H9 (cell line): Measurements from ENCODE around the gene RAD18. TPM values are rescaled to one million over a fixed set of nuclear protein-coding genes. Genes with fewer than 3 reads are reported as not detected.

ENCODE experiments used
- DNase-seq: peaks from one replicate; pipeline ENCODE4 v3.0.0-alpha.2; 2017
- H2AFZ ChIP-seq: one replicate; pipeline ENCODE4 v1.6.1; 2013; ENCODE audit warnings: mild to moderate bottlenecking, low read length, control low read depth, moderate library complexity
- H2AK5ac ChIP-seq: 2 replicates; pipeline ENCODE4 v1.6.1; 2013; ENCODE audit warnings: low read length, control low read depth, mixed read lengths; ENCODE audit not compliant: insufficient read length
- H2BK120ac ChIP-seq: one replicate; pipeline ENCODE4 v1.6.1; 2013; ENCODE audit warnings: low read depth, mild to moderate bottlenecking, low read length, control low read depth, inconsistent platforms; ENCODE audit not compliant: poor library complexity, severe bottlenecking
- H2BK12ac ChIP-seq: 2 replicates; pipeline ENCODE4 v1.6.1; 2013; ENCODE audit warnings: low read length, control low read depth, mixed read lengths, low read depth; ENCODE audit not compliant: insufficient read length
- H2BK15ac ChIP-seq: 2 replicates; pipeline ENCODE4 v1.6.1; 2013; ENCODE audit warnings: low read depth, low read length, control low read depth
- H2BK20ac ChIP-seq: one replicate; pipeline ENCODE4 v1.6.1; 2013; ENCODE audit warnings: low read depth, mild to moderate bottlenecking, low read length, control low read depth, inconsistent platforms; ENCODE audit not compliant: poor library complexity, severe bottlenecking
- H2BK5ac ChIP-seq: 2 replicates; pipeline ENCODE4 v1.6.1; 2013; ENCODE audit warnings: low read length, control low read depth, mixed read lengths; ENCODE audit not compliant: insufficient read length
- H3K14ac ChIP-seq: 2 replicates; pipeline ENCODE4 v1.6.1; 2013; ENCODE audit warnings: low read length, control low read depth; ENCODE audit not compliant: insufficient read depth
- H3K18ac ChIP-seq: 2 replicates; pipeline ENCODE4 v1.6.1; 2013; ENCODE audit warnings: low read depth, mild to moderate bottlenecking, mixed read lengths, low read length, control low read depth; ENCODE audit not compliant: insufficient read length
- H3K23ac ChIP-seq: 2 replicates; pipeline ENCODE4 v1.6.1; 2013; ENCODE audit warnings: low read length, control low read depth, mixed read lengths, low read depth; ENCODE audit not compliant: insufficient read length
- H3K23me2 ChIP-seq: 2 replicates; pipeline ENCODE4 v1.6.1; 2013; ENCODE audit warnings: low read depth, mild to moderate bottlenecking, mixed read lengths, low read length, control low read depth; ENCODE audit not compliant: insufficient read length, poor library complexity, severe bottlenecking
- H3K27ac ChIP-seq: 2 replicates; pipeline ENCODE4 v1.5.1; 2013; ENCODE audit warnings: low read length, control low read depth, mixed read lengths, low read depth; ENCODE audit not compliant: insufficient read length
- H3K27me3 ChIP-seq: 2 replicates; pipeline ENCODE4 v1.6.1; 2013; ENCODE audit warnings: low read length, control low read depth, inconsistent platforms; ENCODE audit not compliant: insufficient read depth
- H3K4ac ChIP-seq: 2 replicates; pipeline ENCODE4 v1.6.1; 2013; ENCODE audit warnings: low read depth, mild to moderate bottlenecking, control low read depth, inconsistent platforms, low read length, moderate library complexity
- H3K4me1 ChIP-seq: 2 replicates; pipeline ENCODE4 v1.6.1; 2013; ENCODE audit warnings: low read length, control low read depth, inconsistent platforms; ENCODE audit not compliant: insufficient read depth
- H3K4me2 ChIP-seq: 2 replicates; pipeline ENCODE4 v1.6.1; 2013; ENCODE audit warnings: low read length, control low read depth, mixed read lengths; ENCODE audit not compliant: insufficient read length, insufficient read depth
- H3K56ac ChIP-seq: 2 replicates; pipeline ENCODE4 v1.6.1; 2013; ENCODE audit warnings: low read depth, mild to moderate bottlenecking, mixed read lengths, low read length, control low read depth; ENCODE audit not compliant: insufficient read length
- H3K79me1 ChIP-seq: 2 replicates; pipeline ENCODE4 v1.6.1; 2013; ENCODE audit warnings: low read depth, mild to moderate bottlenecking, moderate library complexity, low read length, control low read depth, inconsistent platforms; ENCODE audit not compliant: insufficient read depth, poor library complexity, severe bottlenecking
- H3K79me2 ChIP-seq: 2 replicates; pipeline ENCODE4 v1.6.1; 2013; ENCODE audit warnings: low read length, control low read depth, inconsistent platforms; ENCODE audit not compliant: insufficient read depth
- H3K9ac ChIP-seq: 2 replicates; pipeline ENCODE4 v1.6.1; 2013; ENCODE audit warnings: low read length, control low read depth, mixed read lengths; ENCODE audit not compliant: insufficient read length; ENCODE audit errors: extremely low read depth
- H3K9me3 ChIP-seq: one replicate; pipeline ENCODE4 v1.6.1; 2013; ENCODE audit warnings: low read depth, low read length, inconsistent platforms; ENCODE audit not compliant: control insufficient read depth
- H3T11ph ChIP-seq: one replicate; pipeline ENCODE4 v1.6.1; 2013; ENCODE audit warnings: mild to moderate bottlenecking, low read length, control low read depth, inconsistent platforms
- H4K20me1 ChIP-seq: one replicate; pipeline ENCODE4 v1.6.1; 2013; ENCODE audit not compliant: control insufficient read depth, insufficient read length, insufficient read depth
- H4K5ac ChIP-seq: 2 replicates; pipeline ENCODE4 v1.6.1; 2013; ENCODE audit warnings: low read depth, mild to moderate bottlenecking, mixed read lengths, low read length, control low read depth; ENCODE audit not compliant: insufficient read length
- H4K8ac ChIP-seq: replicated peaks from 2 replicates; pipeline ENCODE4 v1.6.1; 2013; ENCODE audit warnings: low read length, control low read depth, mixed read lengths, low read depth; ENCODE audit not compliant: insufficient read length
- H4K91ac ChIP-seq: 2 replicates; pipeline ENCODE4 v1.6.1; 2013; ENCODE audit warnings: low read depth, mild to moderate bottlenecking, moderate library complexity, mixed read lengths, low read length, control low read depth; ENCODE audit not compliant: insufficient read length
- H3K27ac Mint-ChIP-seq, 3 experiments: 2 replicates in 2 of 3; 3 replicates in 1 of 3; pipeline ENCODE4 v1.8.0; 2020 to 2021; ENCODE audit warnings: mixed read lengths in 3 of 3, mild to moderate bottlenecking in 1 of 3, moderate library complexity in 1 of 3
- H3K27me3 Mint-ChIP-seq: 2 replicates; pipeline ENCODE4 v1.8.0; 2021; ENCODE audit warnings: low read depth, mild to moderate bottlenecking, moderate library complexity, mixed read lengths
- H3K36me3 Mint-ChIP-seq, 3 experiments: 2 replicates in 2 of 3; 3 replicates in 1 of 3; pipeline ENCODE4 v1.8.0; 2020 to 2021; ENCODE audit warnings: low read depth in 3 of 3, mixed read lengths in 3 of 3; ENCODE audit not compliant: insufficient read depth in 1 of 3
- H3K4me1 Mint-ChIP-seq, 2 experiments: 2 replicates each; pipeline ENCODE4 v1.8.0; 2020; ENCODE audit warnings: mixed read lengths in 2 of 2
- H3K4me3 Mint-ChIP-seq, 2 experiments: 2 replicates in 1 of 2; 3 replicates in 1 of 2; pipeline ENCODE4 v1.8.0; 2020 to 2021; ENCODE audit warnings: mild to moderate bottlenecking in 2 of 2, mixed read lengths in 2 of 2, moderate library complexity in 1 of 2
- H3K9me3 Mint-ChIP-seq, 2 experiments: 2 replicates in 1 of 2; 3 replicates in 1 of 2; pipeline ENCODE4 v1.8.0; 2020; ENCODE audit warnings: mild to moderate bottlenecking in 2 of 2, mixed read lengths in 2 of 2, moderate library complexity in 1 of 2
- total RNA-seq: library from RNA; stranded (reverse); gene quantifications from 2 replicates; pipeline ENCODE4 v1.2.1, GENCODE V29; 2021
- TF ChIP-seq, protein P1 (sequence below): fragments of 200-600 bp; sonication (generic); conservative IDR thresholded peaks from 3 replicates; pipeline ENCODE4 v1.8.0; 2021; ENCODE audit warnings: antibody characterized with exemption, mild to moderate bottlenecking

The RAD18 gene
- total RNA-seq, 1 experiment from 2014 or later = 27.8 TPM

- H4K91ac ChIP-seq = no peak overlapping the region
- H3K36me3 Mint-ChIP-seq = peaks cover 3 to 13% (median 7%) of the 10 kb centered on the region in 3 experiments; a peak in 6 of 7 replicates
- no peak overlapping the region for H2BK15ac ChIP-seq
- H3K9me3 ChIP-seq = no peaks in the 10 kb centered on the region
- no peak overlapping the region for H4K8ac ChIP-seq
- no peaks in the 10 kb centered on the region for H3K79me1 ChIP-seq
- no peaks in the 10 kb centered on the region for H3K9me3 Mint-ChIP-seq
- H2BK5ac ChIP-seq = no peak overlapping the region
- H3K27ac ChIP-seq = no peak overlapping the region
- no peak overlapping the region for H3K14ac ChIP-seq
- H3K23ac ChIP-seq = no peak overlapping the region
- no peak overlapping the region for H2BK12ac ChIP-seq
- H3K18ac ChIP-seq = no peak overlapping the region
- H3K4me1 Mint-ChIP-seq = peaks cover 11 to 17% of the 10 kb centered on the region in 2 experiments
- no peaks in the 10 kb centered on the region for H3K27me3 Mint-ChIP-seq
- H3K4me3 Mint-ChIP-seq = no peak overlapping the region
- DNase-seq = no peak
- no peaks in the 10 kb centered on the region for H3K23me2 ChIP-seq
- H4K5ac ChIP-seq = no peak overlapping the region
- TF ChIP-seq, protein P1, sequence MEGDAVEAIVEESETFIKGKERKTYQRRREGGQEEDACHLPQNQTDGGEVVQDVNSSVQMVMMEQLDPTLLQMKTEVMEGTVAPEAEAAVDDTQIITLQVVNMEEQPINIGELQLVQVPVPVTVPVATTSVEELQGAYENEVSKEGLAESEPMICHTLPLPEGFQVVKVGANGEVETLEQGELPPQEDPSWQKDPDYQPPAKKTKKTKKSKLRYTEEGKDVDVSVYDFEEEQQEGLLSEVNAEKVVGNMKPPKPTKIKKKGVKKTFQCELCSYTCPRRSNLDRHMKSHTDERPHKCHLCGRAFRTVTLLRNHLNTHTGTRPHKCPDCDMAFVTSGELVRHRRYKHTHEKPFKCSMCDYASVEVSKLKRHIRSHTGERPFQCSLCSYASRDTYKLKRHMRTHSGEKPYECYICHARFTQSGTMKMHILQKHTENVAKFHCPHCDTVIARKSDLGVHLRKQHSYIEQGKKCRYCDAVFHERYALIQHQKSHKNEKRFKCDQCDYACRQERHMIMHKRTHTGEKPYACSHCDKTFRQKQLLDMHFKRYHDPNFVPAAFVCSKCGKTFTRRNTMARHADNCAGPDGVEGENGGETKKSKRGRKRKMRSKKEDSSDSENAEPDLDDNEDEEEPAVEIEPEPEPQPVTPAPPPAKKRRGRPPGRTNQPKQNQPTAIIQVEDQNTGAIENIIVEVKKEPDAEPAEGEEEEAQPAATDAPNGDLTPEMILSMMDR = no peak
- no peak overlapping the region for H2AK5ac ChIP-seq
- no peaks in the 10 kb centered on the region for H3K27me3 ChIP-seq
- H2AFZ ChIP-seq = no peak overlapping the region
- no peak overlapping the region for H2BK20ac ChIP-seq
- H3K4ac ChIP-seq = no peak overlapping the region
- no peaks in the 10 kb centered on the region for H3K79me2 ChIP-seq
- H3K56ac ChIP-seq = no peak overlapping the region
- no peak overlapping the region for H2BK120ac ChIP-seq
- H3K4me1 ChIP-seq = no peaks in the 10 kb centered on the region
- no peak overlapping the region for H3K27ac Mint-ChIP-seq
- no peak overlapping the region for H3K4me2 ChIP-seq
- no peak overlapping the region for H3K9ac ChIP-seq
- no peaks in the 10 kb centered on the region for H4K20me1 ChIP-seq
- H3T11ph ChIP-seq = no peak overlapping the region
Observed at GRCh38 chr3:8952130-8952529, 11.1 kb downstream of the RAD18 start.
